Hepatocyte (in vitro differentiated cells): ENCODE measurements around the gene LEF1. TPM values are rescaled to one million over a fixed set of nuclear protein-coding genes. Genes with fewer than 3 reads are reported as not detected.

Experiments
- DNase-seq: peaks from one replicate; pipeline ENCODE4 v3.0.0-alpha.2; 2016; ENCODE audit warnings: low spot score
- H2AFZ ChIP-seq: fragments of 200-600 bp; sonication (generic); 2 replicates; pipeline ENCODE4 v1.6.0; 2016; ENCODE audit warnings: antibody characterized with exemption, mild to moderate bottlenecking
- H3K27ac ChIP-seq: fragments of 200-600 bp; sonication (generic); 2 replicates; pipeline ENCODE4 v1.5.1; 2016; ENCODE audit warnings: mild to moderate bottlenecking
- H3K27me3 ChIP-seq: fragments of 200-600 bp; sonication (generic); 2 replicates; pipeline ENCODE4 v1.6.1; 2016
- H3K36me3 ChIP-seq: fragments of 200-600 bp; sonication (generic); replicated peaks from 2 replicates; pipeline ENCODE4 v1.5.1; 2016; ENCODE audit warnings: low read depth; ENCODE audit not compliant: insufficient read depth
- H3K4me1 ChIP-seq: fragments of 200-600 bp; sonication (generic); 2 replicates; pipeline ENCODE4 v1.5.1; 2016; ENCODE audit warnings: mild to moderate bottlenecking, moderate library complexity; ENCODE audit not compliant: insufficient read depth
- H3K4me2 ChIP-seq: fragments of 200-600 bp; sonication (generic); 2 replicates; pipeline ENCODE4 v1.6.0; 2016
- H3K4me3 ChIP-seq: fragments of 200-600 bp; sonication (generic); 2 replicates; pipeline ENCODE4 v1.5.1; 2016; ENCODE audit warnings: mild to moderate bottlenecking
- H3K79me2 ChIP-seq: fragments of 200-600 bp; sonication (generic); 2 replicates; pipeline ENCODE4 v1.6.0; 2017; ENCODE audit warnings: mild to moderate bottlenecking
- H3K9me2 ChIP-seq: fragments of 200-600 bp; sonication (generic); replicated peaks from 2 replicates; pipeline ENCODE4 v1.6.0; 2017; ENCODE audit warnings: mild to moderate bottlenecking; ENCODE audit not compliant: insufficient read depth
- H3K9me3 ChIP-seq: fragments of 200-600 bp; sonication (generic); 2 replicates; pipeline ENCODE4 v1.5.1; 2016; ENCODE audit warnings: low read depth, mild to moderate bottlenecking
- H4K20me1 ChIP-seq: fragments of 200-600 bp; sonication (generic); 2 replicates; pipeline ENCODE4 v1.6.0; 2016; ENCODE audit warnings: mild to moderate bottlenecking; ENCODE audit not compliant: insufficient read depth, poor library complexity, severe bottlenecking
- EZH2 ChIP-seq: fragments of 200-600 bp; sonication (generic); IDR thresholded peaks from 2 replicates; pipeline ENCODE4 v1.6.1; 2016; ENCODE audit warnings: antibody characterized with exemption, mild to moderate bottlenecking, borderline replicate concordance
- EZH2phosphoT487 ChIP-seq: fragments of 200-600 bp; sonication (generic); IDR thresholded peaks from one replicate; pipeline ENCODE4 v1.6.1; 2018; ENCODE audit warnings: antibody characterized with exemption, mild to moderate bottlenecking, low read depth, moderate library complexity; ENCODE audit not compliant: unreplicated experiment, severe bottlenecking
- WGBS: methylation state at CpG from one replicate; pipeline ENCODE4 v1.1.6; 2016; ENCODE audit warnings: low lambda C conversion rate; ENCODE audit errors: missing lambda C conversion rate; 5-methylcytosine and 5-hydroxymethylcytosine counted together
- polyA plus RNA-seq: library from polyadenylated mRNA; unstranded; fragments of >200 nt; fragmentation: Nextera tagmentation; extraction: Ambion mirVana; gene quantifications from 2 replicates; pipeline ENCODE4 v1.2.1, GENCODE V29; 2016
- total RNA-seq: library from RNA; depleted of rRNA; stranded (reverse); fragments of >200 nt; gene quantifications from 2 replicates; pipeline ENCODE4 v1.2.3, GENCODE V29; 2014
- TF ChIP-seq, protein P1 (sequence below): fragments of 200-600 bp; sonication (generic); IDR thresholded peaks from 2 replicates; pipeline ENCODE4 v1.5.1; 2016; ENCODE audit warnings: antibody characterized with exemption, mild to moderate bottlenecking; ENCODE audit not compliant: poor library complexity

LEF1 gene
- total and polyA plus RNA-seq, 2 experiments from 2014 or later: 8.6 to 10.4 TPM

DNA sequence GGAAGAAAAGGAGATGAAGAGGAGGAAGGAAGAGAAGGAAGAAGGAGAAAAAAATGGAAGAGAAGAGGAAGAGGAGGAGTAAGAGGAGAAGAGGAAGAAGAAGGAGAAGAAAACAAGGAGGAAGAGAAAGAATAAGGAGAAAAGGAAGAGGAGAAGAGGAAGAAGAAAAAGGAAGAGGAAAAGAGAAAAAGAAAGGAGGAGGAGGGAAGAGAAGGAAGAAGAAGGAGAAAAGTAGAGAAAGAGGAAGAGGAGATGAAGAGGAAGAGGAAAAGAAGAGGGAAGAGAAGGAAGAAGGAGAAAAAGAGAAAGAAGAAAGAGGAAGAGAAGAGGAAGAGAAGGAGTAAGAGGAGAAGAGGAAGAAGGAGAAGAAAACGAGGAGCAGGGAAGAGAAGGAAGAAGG is 11.8 kb upstream of the LEF1 start:
- H3K4me3 ChIP-seq: no peak overlapping the region
- H4K20me1 ChIP-seq: no peaks in the 10 kb centered on the region
- no peak overlapping the region for H2AFZ ChIP-seq
- WGBS: 91% methylated on average over 1 of the region's 1 CpG
- H3K9me2 ChIP-seq: no peaks in the 10 kb centered on the region
- no peak for DNase-seq
- no peak for TF ChIP-seq EZH2phosphoT487
- TF ChIP-seq EZH2: no peak
- TF ChIP-seq, protein P1, sequence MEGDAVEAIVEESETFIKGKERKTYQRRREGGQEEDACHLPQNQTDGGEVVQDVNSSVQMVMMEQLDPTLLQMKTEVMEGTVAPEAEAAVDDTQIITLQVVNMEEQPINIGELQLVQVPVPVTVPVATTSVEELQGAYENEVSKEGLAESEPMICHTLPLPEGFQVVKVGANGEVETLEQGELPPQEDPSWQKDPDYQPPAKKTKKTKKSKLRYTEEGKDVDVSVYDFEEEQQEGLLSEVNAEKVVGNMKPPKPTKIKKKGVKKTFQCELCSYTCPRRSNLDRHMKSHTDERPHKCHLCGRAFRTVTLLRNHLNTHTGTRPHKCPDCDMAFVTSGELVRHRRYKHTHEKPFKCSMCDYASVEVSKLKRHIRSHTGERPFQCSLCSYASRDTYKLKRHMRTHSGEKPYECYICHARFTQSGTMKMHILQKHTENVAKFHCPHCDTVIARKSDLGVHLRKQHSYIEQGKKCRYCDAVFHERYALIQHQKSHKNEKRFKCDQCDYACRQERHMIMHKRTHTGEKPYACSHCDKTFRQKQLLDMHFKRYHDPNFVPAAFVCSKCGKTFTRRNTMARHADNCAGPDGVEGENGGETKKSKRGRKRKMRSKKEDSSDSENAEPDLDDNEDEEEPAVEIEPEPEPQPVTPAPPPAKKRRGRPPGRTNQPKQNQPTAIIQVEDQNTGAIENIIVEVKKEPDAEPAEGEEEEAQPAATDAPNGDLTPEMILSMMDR: no peak
- no peaks in the 10 kb centered on the region for H3K36me3 ChIP-seq
- H3K9me3 ChIP-seq: no peaks in the 10 kb centered on the region
- H3K27me3 ChIP-seq: no peaks in the 10 kb centered on the region
- H3K4me1 ChIP-seq: no peaks in the 10 kb centered on the region
- H3K4me2 ChIP-seq: no peak overlapping the region
- H3K79me2 ChIP-seq: no peaks in the 10 kb centered on the region
- no peak overlapping the region for H3K27ac ChIP-seq

DNA sequence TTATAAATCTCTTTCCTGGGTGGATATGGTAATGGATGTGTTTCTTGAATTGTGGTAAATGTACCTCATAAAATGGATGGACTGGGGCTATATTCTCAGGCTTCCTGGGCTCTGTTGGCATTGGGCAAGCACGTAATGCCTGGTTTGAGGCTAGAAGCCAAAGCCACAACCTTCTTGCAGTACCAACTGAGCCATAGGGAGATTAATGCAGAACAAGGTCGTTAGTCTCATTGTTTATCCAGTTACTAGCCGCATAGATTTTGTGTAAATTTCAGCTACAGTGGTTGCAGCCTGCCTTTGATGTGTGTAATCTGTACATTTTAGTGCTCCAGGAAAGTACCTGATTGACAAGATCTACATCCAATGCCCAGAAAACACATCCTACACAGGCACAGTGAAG is 7.2 kb upstream of the LEF1 start:
- H3K9me2 ChIP-seq: no peaks in the 10 kb centered on the region

DNA sequence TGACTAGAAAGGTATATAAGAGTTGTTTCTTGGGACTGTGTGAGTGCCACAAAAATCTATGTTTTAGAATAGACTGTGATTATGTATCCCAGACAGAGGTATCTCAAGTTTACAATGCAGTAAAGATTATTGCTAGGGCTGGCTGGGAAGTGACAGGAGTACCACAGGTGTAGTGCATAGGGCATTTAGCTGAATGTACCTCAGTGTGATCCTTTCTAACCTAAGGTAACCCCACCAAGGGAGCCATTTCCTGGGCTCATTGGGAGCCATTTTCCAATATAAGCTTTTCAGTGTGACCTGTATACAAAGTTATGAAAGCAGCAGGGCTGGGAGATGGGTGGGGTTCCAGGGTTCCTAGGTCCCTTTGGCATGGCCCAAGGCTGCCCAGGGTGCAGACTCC is 6.1 kb upstream of the LEF1 start:
- Histone ChIP-seq H3K4me2 (no peak overlapping the region), H3K27me3 (peaks cover 28% of the 10 kb centered on the region)

More for the DNA sequence above, 7.2 kb upstream of the LEF1 start:
- no peak overlapping the region for H2AFZ ChIP-seq
- no peak overlapping the region for H3K4me3 ChIP-seq
- no peak overlapping the region for H3K4me2 ChIP-seq
- no peaks in the 10 kb centered on the region for H4K20me1 ChIP-seq
- H3K9me3 ChIP-seq: no peaks in the 10 kb centered on the region
- no peaks in the 10 kb centered on the region for H3K36me3 ChIP-seq
- DNase-seq: no peak
- TF ChIP-seq, protein P1: no peak
- no peak for TF ChIP-seq EZH2phosphoT487
- TF ChIP-seq EZH2: no peak
- no peaks in the 10 kb centered on the region for H3K79me2 ChIP-seq
- peaks cover 17% of the 10 kb centered on the region for H3K27me3 ChIP-seq
- H3K27ac ChIP-seq: no peak overlapping the region
- peaks cover 4% of the 10 kb centered on the region for H3K4me1 ChIP-seq
- 55% methylated on average over 3 of the region's 3 CpGs for WGBS

More for the DNA sequence above, 6.1 kb upstream of the LEF1 start:
- no peak overlapping the region for H2AFZ ChIP-seq
- no peak for DNase-seq
- no peaks in the 10 kb centered on the region for H3K9me3 ChIP-seq
- H3K4me3 ChIP-seq: no peak overlapping the region
- no peaks in the 10 kb centered on the region for H4K20me1 ChIP-seq
- TF ChIP-seq, protein P1: no peak
- no peak for TF ChIP-seq EZH2
- TF ChIP-seq EZH2phosphoT487: no peak
- peaks cover 4% of the 10 kb centered on the region for H3K4me1 ChIP-seq
- no peaks in the 10 kb centered on the region for H3K36me3 ChIP-seq
- no peak overlapping the region for H3K27ac ChIP-seq
- no peaks in the 10 kb centered on the region for H3K79me2 ChIP-seq
- H3K9me2 ChIP-seq: no peaks in the 10 kb centered on the region
